GM19025 (cell line): ENCODE measurements around the gene CHRM4.

Source experiments
- ATAC-seq: cut with Tn5 transposase; IDR thresholded peaks from one replicate; pipeline ENCODE4 v1.9.1; 2021; ENCODE audit warnings: mild to moderate bottlenecking, low read depth, moderate library complexity; ENCODE audit not compliant: unreplicated experiment

Gene CHRM4

GRCh38 chr11:46404476-46405017, 13.0 kb upstream of the CHRM4 start:
- ATAC-seq = no peak

- ATAC-seq = no peak
These were observed 11.7 kb upstream of the CHRM4 start for GRCh38 chr11:46402957-46403902.

- no peak for ATAC-seq
These were observed 6.0 kb upstream of the CHRM4 start for GRCh38 chr11:46397526-46397925.

- no peak for ATAC-seq
These were observed 2.2 kb upstream of the CHRM4 start for GRCh38 chr11:46393759-46394158.

- ATAC-seq = no peak
These were observed 1.6 kb upstream of the CHRM4 start for GRCh38 chr11:46393231-46393616.

- peak; percentile 63 for ATAC-seq
These were observed 1.1 kb upstream of the CHRM4 start for GRCh38 chr11:46392421-46393230.

GRCh38 chr11:46391186-46391577, 394 bp downstream of the CHRM4 start:
- no peak for ATAC-seq

- no peak for ATAC-seq
These were observed 1.0 kb downstream of the CHRM4 start for GRCh38 chr11:46390331-46391171.

GRCh38 chr11:46389450-46390330, 1.9 kb downstream of the CHRM4 start:
- peak; percentile 48 for ATAC-seq

GRCh38 chr11:46388619-46389449, 2.7 kb downstream of the CHRM4 start:
- ATAC-seq = no peak

- ATAC-seq = no peak
These were observed 3.5 kb downstream of the CHRM4 start for GRCh38 chr11:46387919-46388618.

- ATAC-seq = no peak
These were observed 4.1 kb downstream of the CHRM4 start for GRCh38 chr11:46387456-46387855.

GRCh38 chr11:46386674-46387073, 4.9 kb downstream of the CHRM4 start:
- ATAC-seq = no peak

GRCh38 chr11:46386005-46386578, 5.5 kb downstream of the CHRM4 start:
- no peak for ATAC-seq

- no peak for ATAC-seq
These were observed 6.2 kb downstream of the CHRM4 start for GRCh38 chr11:46385169-46386004.

- no peak for ATAC-seq
These were observed 7.4 kb downstream of the CHRM4 start for GRCh38 chr11:46383974-46384701.
